Peyer's patch (tissue), 4 donors: Measurements from ENCODE around the gene TMEM132C.

Experiments
- POLR2A ChIP-seq, 2 donors: fragments of 450-650 bp; IDR thresholded peaks; one replicate each; pipeline ENCODE4 v1.5.1; 2017; ENCODE audit warnings: antibody characterized with exemption in 2 of 2, mild to moderate bottlenecking in 2 of 2, moderate library complexity in 2 of 2
- TF ChIP-seq, protein P1 (sequence below), 6 experiments: fragments of 450-650 bp in 4 of 6; fragments of 200-600 bp in 2 of 6; sonication (generic) in 1 of 6; IDR thresholded peaks; one replicate each; pipeline ENCODE4 v1.5.1; 2017 to 2019; ENCODE audit warnings: antibody characterized with exemption in 6 of 6, mild to moderate bottlenecking in 3 of 6, moderate library complexity in 1 of 6

DNA sequence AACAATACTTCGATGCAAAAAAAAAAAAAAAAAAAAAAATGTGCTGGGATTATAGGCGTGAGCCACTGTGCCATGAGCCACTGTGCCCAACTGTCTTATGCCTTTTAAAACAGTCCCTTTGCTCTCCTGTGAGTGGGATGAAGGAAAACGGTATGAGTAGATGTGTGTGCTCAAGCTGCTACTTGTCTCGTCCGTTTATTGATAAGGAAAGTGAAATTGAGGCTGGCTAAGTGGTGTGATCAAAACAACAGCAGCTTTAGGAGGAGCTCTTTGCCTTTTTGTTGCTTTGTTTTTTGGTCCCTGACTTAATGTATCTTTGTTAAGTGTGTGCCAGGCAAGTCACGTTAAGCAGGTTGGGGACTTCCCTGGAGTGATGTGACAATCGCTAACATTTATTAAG lies 275.9 kb downstream of the TMEM132C start:
- TF ChIP-seq, protein P1, sequence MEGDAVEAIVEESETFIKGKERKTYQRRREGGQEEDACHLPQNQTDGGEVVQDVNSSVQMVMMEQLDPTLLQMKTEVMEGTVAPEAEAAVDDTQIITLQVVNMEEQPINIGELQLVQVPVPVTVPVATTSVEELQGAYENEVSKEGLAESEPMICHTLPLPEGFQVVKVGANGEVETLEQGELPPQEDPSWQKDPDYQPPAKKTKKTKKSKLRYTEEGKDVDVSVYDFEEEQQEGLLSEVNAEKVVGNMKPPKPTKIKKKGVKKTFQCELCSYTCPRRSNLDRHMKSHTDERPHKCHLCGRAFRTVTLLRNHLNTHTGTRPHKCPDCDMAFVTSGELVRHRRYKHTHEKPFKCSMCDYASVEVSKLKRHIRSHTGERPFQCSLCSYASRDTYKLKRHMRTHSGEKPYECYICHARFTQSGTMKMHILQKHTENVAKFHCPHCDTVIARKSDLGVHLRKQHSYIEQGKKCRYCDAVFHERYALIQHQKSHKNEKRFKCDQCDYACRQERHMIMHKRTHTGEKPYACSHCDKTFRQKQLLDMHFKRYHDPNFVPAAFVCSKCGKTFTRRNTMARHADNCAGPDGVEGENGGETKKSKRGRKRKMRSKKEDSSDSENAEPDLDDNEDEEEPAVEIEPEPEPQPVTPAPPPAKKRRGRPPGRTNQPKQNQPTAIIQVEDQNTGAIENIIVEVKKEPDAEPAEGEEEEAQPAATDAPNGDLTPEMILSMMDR (IDR thresholded peaks at IDR 0.05): no peak
- no peak for TF ChIP-seq POLR2A (IDR thresholded peaks at IDR 0.05)
